K562 (cell line): Measurements from ENCODE around the gene DCAF5. TPM values are rescaled to one million over a fixed set of nuclear protein-coding genes. Genes with fewer than 3 reads are reported as not detected.

Experiments
- ATAC-seq: fragments of 200-7000 bp; cut with Tn5 transposase; 3 replicates; pipeline ENCODE4 v1.9.1; 2020; ENCODE audit warnings: moderate library complexity
- BruUV-seq: library from RNA; stranded (reverse); fragments of 400-500 nt; replicated peaks from 2 replicates; lab custom pipeline; 2021; lab: Mats Ljungman, UMichigan
- CTCF ChIA-PET: fragments of 300-600 bp; formaldehyde crosslinking; extraction: SDS; loops from one replicate; lab custom pipeline; 2021; ENCODE audit warnings: low intra/inter-chr PET ratio; lab: Yijun Ruan, JAX
- POLR2A ChIA-PET: fragments of 300-600, 350-650 bp; sonication (Branson Sonifier 250); formaldehyde crosslinking; extraction: SDS; loops from one replicate; lab custom pipeline; 2021; ENCODE audit warnings: antibody characterized with exemption, inconsistent platforms; lab: Yijun Ruan, JAX
- DNase-seq, 4 experiments: peaks; one replicate each; pipeline versions ENCODE4 v3.0.0 to v3.0.0-alpha.2; 2011 to 2018; ENCODE audit warnings: low spot score in 3 of 4, mixed read lengths in 3 of 4; ENCODE audit errors: extremely low read depth in 1 of 4
- FAIRE-seq: peaks from 2 replicates; lab custom pipeline; 2011; peaks lifted over from hg19 to GRCh38; lab: Jason Lieb, UNC
- H2AFZ ChIP-seq: 2 replicates; pipeline ENCODE4 v1.6.0; 2011; ENCODE audit warnings: low read depth, low read length, control low read depth, inconsistent platforms
- H3K27ac ChIP-seq: fragments of 200-600 bp; 3 replicates; pipeline ENCODE4 v1.8.0; 2011; ENCODE audit warnings: low read depth, mild to moderate bottlenecking, control low read depth, inconsistent platforms, low read length, moderate library complexity, mixed read lengths; ENCODE audit errors: extremely low read depth
- H3K27me3 ChIP-seq, 2 experiments: fragments of 300-600 bp in 1 of 2; 2 replicates in 1 of 2; 3 replicates in 1 of 2; pipeline versions ENCODE4 v1.6.0 to v1.8.0; 2011; ENCODE audit warnings: inconsistent platforms in 2 of 2, low read length in 2 of 2, mild to moderate bottlenecking in 1 of 2, mixed read lengths in 1 of 2, moderate library complexity in 1 of 2; ENCODE audit not compliant: control insufficient read depth in 2 of 2, insufficient read depth in 2 of 2
- H3K36me3 ChIP-seq: fragments of 300-600 bp; 3 replicates; pipeline ENCODE4 v1.8.0; 2011; ENCODE audit warnings: mild to moderate bottlenecking, low read length, inconsistent platforms; ENCODE audit not compliant: control insufficient read depth, insufficient read depth
- H3K4me1 ChIP-seq, 2 experiments: fragments of 200-600 bp in 1 of 2; replicated peaks in 1 of 2; 2 replicates in 1 of 2; 3 replicates in 1 of 2; pipeline versions ENCODE4 v1.5.1 to v1.8.0; 2011; ENCODE audit warnings: inconsistent platforms in 2 of 2, low read length in 2 of 2, mild to moderate bottlenecking in 1 of 2, mixed read lengths in 1 of 2, moderate library complexity in 1 of 2; ENCODE audit not compliant: control insufficient read depth in 2 of 2, insufficient read depth in 2 of 2
- H3K4me2 ChIP-seq: 2 replicates; pipeline ENCODE4 v1.6.1; 2011; ENCODE audit warnings: low read length, control low read depth, inconsistent platforms, mixed read lengths; ENCODE audit not compliant: insufficient read depth
- H3K4me3 ChIP-seq: fragments of 200-600 bp; sonication (generic), shearing (Covaris generic); 2 replicates; pipeline ENCODE4 v1.5.1; 2016; ENCODE audit warnings: control low read depth, inconsistent platforms
- H3K79me2 ChIP-seq: fragments of 200-600 bp; 3 replicates; pipeline ENCODE4 v1.8.0; 2011; ENCODE audit warnings: low read length, inconsistent platforms; ENCODE audit not compliant: control insufficient read depth, insufficient read depth
- H3K9ac ChIP-seq, 2 experiments: 2 replicates each; pipeline versions ENCODE4 v1.6.0 to v1.6.1; 2011; ENCODE audit warnings: low read depth in 2 of 2, low read length in 2 of 2, control low read depth in 1 of 2, inconsistent platforms in 1 of 2, mild to moderate bottlenecking in 1 of 2, mixed read lengths in 1 of 2; ENCODE audit not compliant: insufficient read depth in 1 of 2
- H3K9me1 ChIP-seq: one replicate; pipeline ENCODE4 v1.6.0; 2011; ENCODE audit warnings: inconsistent platforms, mild to moderate bottlenecking, low read length, moderate library complexity; ENCODE audit not compliant: control insufficient read depth, insufficient read depth
- H3K9me3 ChIP-seq: replicated peaks from 2 replicates; pipeline ENCODE4 v1.5.1; 2011; ENCODE audit warnings: low read depth, low read length, inconsistent platforms; ENCODE audit not compliant: control insufficient read depth, insufficient read depth
- H4K20me1 ChIP-seq: replicated peaks from 2 replicates; pipeline ENCODE4 v1.6.1; 2011; ENCODE audit warnings: low read length, inconsistent platforms, mixed read lengths; ENCODE audit not compliant: control insufficient read depth, insufficient read depth
- CTCF ChIP-seq, 3 experiments: IDR thresholded peaks in 2 of 3; conservative IDR thresholded peaks in 1 of 3; 2 replicates each; pipeline ENCODE4 v1.5.1; 2011 to 2012; ENCODE audit warnings: low read length in 3 of 3, mild to moderate bottlenecking in 3 of 3, control low read depth in 2 of 3, improper control_type of control experiment in 1 of 3, inconsistent platforms in 1 of 3, low read depth in 1 of 3, mixed read lengths in 1 of 3, moderate library complexity in 1 of 3; ENCODE audit not compliant: insufficient read depth in 2 of 3
- NFIC ChIP-seq: fragments of 450-650 bp; IDR thresholded peaks from 2 replicates; pipeline ENCODE4 v1.6.1; 2017; ENCODE audit warnings: mild to moderate bottlenecking, inconsistent platforms
- RAD21 ChIP-seq, 2 experiments: fragments of 250-450 bp in 1 of 2; fragments of 450-650 bp in 1 of 2; sonication (Bioruptor Pico) in 1 of 2; formaldehyde crosslinking in 1 of 2; IDR thresholded peaks in 1 of 2; conservative IDR thresholded peaks in 1 of 2; 2 replicates each; pipeline versions ENCODE4 v1.4.0 to v1.8.0; 2020 to 2022; ENCODE audit warnings: mild to moderate bottlenecking in 2 of 2, moderate library complexity in 1 of 2
- SMC3 ChIP-seq: conservative IDR thresholded peaks from 2 replicates; pipeline ENCODE4 v1.6.1; 2011; ENCODE audit warnings: low read depth, low read length, improper control_type of control experiment; ENCODE audit not compliant: insufficient read depth
- ZNF707 ChIP-seq: fragments of 250-450 bp; sonication (Bioruptor Pico); conservative IDR thresholded peaks from 2 replicates; pipeline ENCODE4 v1.8.0; 2022; ENCODE audit warnings: inconsistent platforms, mild to moderate bottlenecking, moderate library complexity
- WGBS: fragments of 100-300 bp; shearing (Covaris generic); methylation state at CpG from one replicate; pipeline ENCODE4 v1.1.6; 2016; ENCODE audit warnings: low coverage, mixed read lengths; ENCODE audit not compliant: insufficient coverage; ENCODE audit errors: missing lambda C conversion rate; 5-methylcytosine and 5-hydroxymethylcytosine counted together
- in situ Hi-C: fragments of 300-500 bp; cut with MboI; formaldehyde crosslinking; loops from 4 replicates; pipeline ENCODE4 v1.15.0; 2018; ENCODE audit warnings: inconsistent platforms, mixed read lengths
- intact Hi-C: fragments of 100-400 bp; cut with micrococcal nuclease; formaldehyde crosslinking; loops from 2 replicates; pipeline ENCODE4 v1.14.2; 2022
- polyA plus RNA-seq, 8 experiments: library from polyadenylated mRNA; depleted of rRNA in 4 of 8; stranded (reverse) in 5 of 8; unstranded in 3 of 8; fragments of >200 nt; fragmentation: Nextera tagmentation in 2 of 8; fragmentation: Illumina TruSeq in 1 of 8; extraction: Ambion mirVana in 2 of 8; extraction: Trizol in 1 of 8; gene quantifications; 2 replicates each; pipeline versions ENCODE4 v1.2.1 to v1.2.3, GENCODE V29; 2011 to 2014; ENCODE audit warnings: inconsistent platforms in 1 of 8, missing spikeins in 1 of 8
- total RNA-seq, 7 experiments: library from RNA; depleted of rRNA in 6 of 7; stranded (reverse); fragments of >200 nt in 6 of 7; fragmentation: Illumina TruSeq in 2 of 7; extraction: Trizol in 2 of 7; gene quantifications; 2 replicates each; pipeline versions ENCODE4 v1.2.1 to v1.2.3, GENCODE V29; 2011 to 2021; ENCODE audit warnings: low replicate concordance in 1 of 7
- TF ChIP-seq, protein P1 (sequence below), 2 experiments: fragments of 450-650 bp; formaldehyde crosslinking in 1 of 2; IDR thresholded peaks; 2 replicates each; pipeline versions ENCODE4 v1.4.0 to v1.6.1; 2014 to 2020; ENCODE audit warnings: mild to moderate bottlenecking in 2 of 2, borderline replicate concordance in 1 of 2, low read depth in 1 of 2

The DCAF5 gene
- total and polyA plus RNA-seq, 9 of the 15 experiments (the other 6 are each of a cell fraction or from before 2014, with no cell fraction given), result 5.6 to 24.1 (median 12.7) TPM

- WGBS, result 0% methylated on average over 3 of the region's 3 CpGs
- Histone ChIP-seq H3K9me1 (no peaks in the 10 kb centered on the region), H3K4me2 (no peak overlapping the region), H4K20me1 (no peaks in the 10 kb centered on the region), H3K27me3 (no peaks in the 10 kb centered on the region), H2AFZ (no peak overlapping the region), H3K4me3 (no peak overlapping the region), H3K9me3 (no peaks in the 10 kb centered on the region), H3K36me3 (peaks cover 25% of the 10 kb centered on the region; the same call in 2 of the 3 replicates), H3K9ac (no peak overlapping the region), H3K27ac (no peak overlapping the region), H3K4me1 (no peaks in the 10 kb centered on the region), H3K79me2 (no peaks in the 10 kb centered on the region)
- ATAC-seq (peak; percentile 84), DNase-seq (peak; percentile 14 to 61 (median 26)), FAIRE-seq (peak; percentile 86)
- BruUV-seq, result no TSS peak
- ChIA-PET CTCF (interaction anchor here (0.6 to 2.3 kb wide), 5 partner anchors 18 to 1223 kb away, joined by 3 to 15 read pairs (median 3); no protein-coding TSS in a partner anchor), POLR2A (interaction anchor here (1.3 kb wide), 1 partner anchor 10 kb away, joined by 4 read pairs; no protein-coding TSS in a partner anchor)
- TF ChIP-seq CTCF (IDR thresholded peaks at IDR 0.05 in 2 of 3, conservative IDR thresholded peaks at IDR 0.05 in 1 of 3; ENCODE audit: insufficient read depth in 2 of 3, low read depth in 1 of 3, low read length in 3 of 3) (peak; percentile 59 to 74 (median 66); a peak in 5 of 6 replicates), NFIC (peak; percentile 94), SMC3 (peak; percentile 58), RAD21 (CRISPR knock-in tag; conservative IDR thresholded peaks at IDR 0.05 in 1 of 2, IDR thresholded peaks at IDR 0.05 in 1 of 2) (peak; percentile 21 to 75; a peak in 3 of 4 replicates), ZNF707 (no peak)
- TF ChIP-seq, protein P1, sequence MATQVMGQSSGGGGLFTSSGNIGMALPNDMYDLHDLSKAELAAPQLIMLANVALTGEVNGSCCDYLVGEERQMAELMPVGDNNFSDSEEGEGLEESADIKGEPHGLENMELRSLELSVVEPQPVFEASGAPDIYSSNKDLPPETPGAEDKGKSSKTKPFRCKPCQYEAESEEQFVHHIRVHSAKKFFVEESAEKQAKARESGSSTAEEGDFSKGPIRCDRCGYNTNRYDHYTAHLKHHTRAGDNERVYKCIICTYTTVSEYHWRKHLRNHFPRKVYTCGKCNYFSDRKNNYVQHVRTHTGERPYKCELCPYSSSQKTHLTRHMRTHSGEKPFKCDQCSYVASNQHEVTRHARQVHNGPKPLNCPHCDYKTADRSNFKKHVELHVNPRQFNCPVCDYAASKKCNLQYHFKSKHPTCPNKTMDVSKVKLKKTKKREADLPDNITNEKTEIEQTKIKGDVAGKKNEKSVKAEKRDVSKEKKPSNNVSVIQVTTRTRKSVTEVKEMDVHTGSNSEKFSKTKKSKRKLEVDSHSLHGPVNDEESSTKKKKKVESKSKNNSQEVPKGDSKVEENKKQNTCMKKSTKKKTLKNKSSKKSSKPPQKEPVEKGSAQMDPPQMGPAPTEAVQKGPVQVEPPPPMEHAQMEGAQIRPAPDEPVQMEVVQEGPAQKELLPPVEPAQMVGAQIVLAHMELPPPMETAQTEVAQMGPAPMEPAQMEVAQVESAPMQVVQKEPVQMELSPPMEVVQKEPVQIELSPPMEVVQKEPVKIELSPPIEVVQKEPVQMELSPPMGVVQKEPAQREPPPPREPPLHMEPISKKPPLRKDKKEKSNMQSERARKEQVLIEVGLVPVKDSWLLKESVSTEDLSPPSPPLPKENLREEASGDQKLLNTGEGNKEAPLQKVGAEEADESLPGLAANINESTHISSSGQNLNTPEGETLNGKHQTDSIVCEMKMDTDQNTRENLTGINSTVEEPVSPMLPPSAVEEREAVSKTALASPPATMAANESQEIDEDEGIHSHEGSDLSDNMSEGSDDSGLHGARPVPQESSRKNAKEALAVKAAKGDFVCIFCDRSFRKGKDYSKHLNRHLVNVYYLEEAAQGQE (IDR thresholded peaks at IDR 0.05; ENCODE audit: borderline replicate concordance), result peak; percentile 58; the same call in 1 of the 2 replicates
- TF ChIP-seq, protein P1 (CRISPR knock-in tag; IDR thresholded peaks at IDR 0.05; ENCODE audit: low read depth), result no peak
- in situ Hi-C loops, result no loop called here
- intact Hi-C loops, result loop anchor here (1.0 to 2.0 kb wide), 2 partner anchors 197 to 244 kb away; no protein-coding TSS in a partner anchor
These were observed 45.4 kb downstream of the DCAF5 start for GRCh38 chr14:69107407-69108003.
